Measurements from ENCODE around the gene NT5DC1.
A peak's percentile ranks its signal among the peaks of the same experiment; 100 is the strongest.

NT5DC1 gene

GRCh38 chr6:116247285-116247684, 146.6 kb downstream of the NT5DC1 start:
- no peak for TF ChIP-seq CTCF (IDR thresholded peaks at IDR 0.05; ENCODE audit: control insufficient read depth, insufficient read depth, low read depth, low read length, missing control alignments)
- no peak for DNase-seq (ENCODE audit: low read depth)
- no peak overlapping the region for H3K4me3 ChIP-seq (ENCODE audit: control insufficient read depth, low read depth, low read length)

GRCh38 chr6:116248577-116248976, 147.9 kb downstream of the NT5DC1 start:
- TF ChIP-seq CTCF (IDR thresholded peaks at IDR 0.05; ENCODE audit: control insufficient read depth, insufficient read depth, low read depth, low read length, missing control alignments): no peak
- no peak for DNase-seq (ENCODE audit: low read depth)
- H3K4me3 ChIP-seq (ENCODE audit: control insufficient read depth, low read depth, low read length): no peak overlapping the region

- DNase-seq (ENCODE audit: low read depth): peak; percentile 64
- H3K4me3 ChIP-seq (ENCODE audit: control insufficient read depth, low read depth, low read length): peak overlapping the region; percentile 47
- no peak for TF ChIP-seq CTCF (IDR thresholded peaks at IDR 0.05; ENCODE audit: control insufficient read depth, insufficient read depth, low read depth, low read length, missing control alignments)
Observed at GRCh38 chr6:116251568-116252384, 151.1 kb downstream of the NT5DC1 start.

- no peak for DNase-seq (ENCODE audit: low read depth)
- TF ChIP-seq CTCF (IDR thresholded peaks at IDR 0.05; ENCODE audit: control insufficient read depth, insufficient read depth, low read depth, low read length, missing control alignments): no peak
- peak overlapping the region; percentile 87 for H3K4me3 ChIP-seq (ENCODE audit: control insufficient read depth, low read depth, low read length)
Observed at GRCh38 chr6:116253188-116253504, 152.5 kb downstream of the NT5DC1 start.

GRCh38 chr6:116253505-116254296, 153.0 kb downstream of the NT5DC1 start, which contains the start of gene TSPYL4:
TSS of gene TSPYL4 (minus strand) at chr6:116254075. CDS start at chr6:116254008, 67 bp downstream.
- H3K4me3 ChIP-seq (ENCODE audit: control insufficient read depth, low read depth, low read length): peak within 1 kb of the TSS; percentile 87
- TF ChIP-seq CTCF (IDR thresholded peaks at IDR 0.05; ENCODE audit: control insufficient read depth, insufficient read depth, low read depth, low read length, missing control alignments): no peak

GRCh38 chr6:116254297-116255056, 153.8 kb downstream of the NT5DC1 start:
- DNase-seq (ENCODE audit: low read depth): no peak
- peak overlapping the region; percentile 87 for H3K4me3 ChIP-seq (ENCODE audit: control insufficient read depth, low read depth, low read length)
- TF ChIP-seq CTCF (IDR thresholded peaks at IDR 0.05; ENCODE audit: control insufficient read depth, insufficient read depth, low read depth, low read length, missing control alignments): no peak

More at GRCh38 chr6:116253505-116254296, 153.0 kb downstream of the NT5DC1 start, which contains the start of gene TSPYL4:
- DNase-seq (ENCODE audit: low read depth): peak; percentile 88

All from AG09309 (cell line).